GM10248 (cell line): ENCODE measurements around the gene MFSD2A.
"Not testable (repeated sequence)": the region's sequence is repeated elsewhere in the genome, so short reads cannot be mapped to it uniquely, and the experiment has no call there.

Experiments used
- CTCF ChIA-PET: fragments of 300-600 bp; sonication (Branson Sonifier 250); formaldehyde crosslinking; extraction: SDS; loops from one replicate; lab custom pipeline; 2021; ENCODE audit warnings: antibody characterized with exemption; lab: Yijun Ruan, JAX
- POLR2A ChIA-PET: fragments of 350-650 bp; sonication (Branson Sonifier 250); formaldehyde crosslinking; extraction: SDS; loops from one replicate; lab custom pipeline; 2020; ENCODE audit warnings: antibody characterized with exemption; lab: Yijun Ruan, JAX
- DNase-seq: peaks from one replicate; pipeline ENCODE4 v3.0.0; 2012; ENCODE audit errors: extremely low spot score
- TF ChIP-seq, protein P1 (sequence below): IDR thresholded peaks from 2 replicates; pipeline ENCODE4 v1.5.1; 2012; ENCODE audit warnings: mild to moderate bottlenecking, low read depth; ENCODE audit errors: extremely low read depth, missing control alignments, control extremely low read depth

The MFSD2A gene

GRCh38 chr1:40003156-40004093 is 48.5 kb downstream of the MFSD2A start:
- TF ChIP-seq, protein P1, sequence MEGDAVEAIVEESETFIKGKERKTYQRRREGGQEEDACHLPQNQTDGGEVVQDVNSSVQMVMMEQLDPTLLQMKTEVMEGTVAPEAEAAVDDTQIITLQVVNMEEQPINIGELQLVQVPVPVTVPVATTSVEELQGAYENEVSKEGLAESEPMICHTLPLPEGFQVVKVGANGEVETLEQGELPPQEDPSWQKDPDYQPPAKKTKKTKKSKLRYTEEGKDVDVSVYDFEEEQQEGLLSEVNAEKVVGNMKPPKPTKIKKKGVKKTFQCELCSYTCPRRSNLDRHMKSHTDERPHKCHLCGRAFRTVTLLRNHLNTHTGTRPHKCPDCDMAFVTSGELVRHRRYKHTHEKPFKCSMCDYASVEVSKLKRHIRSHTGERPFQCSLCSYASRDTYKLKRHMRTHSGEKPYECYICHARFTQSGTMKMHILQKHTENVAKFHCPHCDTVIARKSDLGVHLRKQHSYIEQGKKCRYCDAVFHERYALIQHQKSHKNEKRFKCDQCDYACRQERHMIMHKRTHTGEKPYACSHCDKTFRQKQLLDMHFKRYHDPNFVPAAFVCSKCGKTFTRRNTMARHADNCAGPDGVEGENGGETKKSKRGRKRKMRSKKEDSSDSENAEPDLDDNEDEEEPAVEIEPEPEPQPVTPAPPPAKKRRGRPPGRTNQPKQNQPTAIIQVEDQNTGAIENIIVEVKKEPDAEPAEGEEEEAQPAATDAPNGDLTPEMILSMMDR = no peak
- POLR2A ChIA-PET = no interaction called here
- CTCF ChIA-PET = interaction anchor here (0.8 to 4.8 kb wide), 10 partner anchors 20 to 350 kb away, joined by 3 to 26 read pairs (median 4); partner anchors contain the start of gene MYCL
- peak; percentile 61 for DNase-seq

GRCh38 chr1:40004857-40005256 is 49.9 kb downstream of the MFSD2A start:
- no peak for DNase-seq
- TF ChIP-seq, protein P1 = no peak
- CTCF ChIA-PET = interaction anchor here (0.8 to 4.8 kb wide), 3 partner anchors 27 to 103 kb away, joined by 3 to 26 read pairs (median 3); partner anchors contain the start of genes CAP1 and MYCL

DNA sequence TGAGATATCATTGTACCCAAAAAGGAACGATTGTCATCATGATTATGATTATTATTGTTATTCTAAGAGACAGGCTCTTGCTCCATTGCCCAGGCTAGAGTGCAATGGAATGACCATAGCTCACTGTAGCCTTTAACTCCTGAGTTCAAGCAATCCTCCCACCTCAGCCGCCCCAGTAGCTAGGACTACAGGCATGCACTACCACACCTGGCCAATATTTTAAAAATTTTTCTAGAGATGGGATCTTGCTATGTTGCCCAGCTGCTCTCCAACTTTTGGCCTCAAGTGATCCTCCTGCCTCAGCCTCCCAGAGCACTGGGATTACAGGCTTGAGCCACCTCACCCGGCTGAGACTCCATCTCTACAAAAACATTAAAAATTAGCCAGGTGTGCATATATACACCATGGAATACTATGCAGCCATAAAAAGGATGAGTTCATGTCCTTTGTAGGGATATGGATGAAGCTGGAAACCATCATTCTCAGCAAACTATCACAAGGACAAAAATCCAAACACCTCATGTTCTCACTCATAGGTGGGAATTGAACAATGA is 52.6 kb downstream of the MFSD2A start:
- CTCF ChIA-PET = interaction anchor here (4.5 kb wide), 1 partner anchor 26 kb away, joined by 21 read pairs; no protein-coding TSS in a partner anchor
- DNase-seq, POLR2A ChIA-PET: not testable (repeated sequence)

More at GRCh38 chr1:40004857-40005256, 49.9 kb downstream of the MFSD2A start:
- POLR2A ChIA-PET = no interaction called here

GRCh38 chr1:40011198-40011597 is 56.3 kb downstream of the MFSD2A start:
- TF ChIP-seq, protein P1 = no peak
- ChIA-PET CTCF (interaction anchor here (2.1 to 4.5 kb wide), 2 partner anchors 22 to 38 kb away, joined by 6 to 21 read pairs; no protein-coding TSS in a partner anchor), POLR2A (no interaction called here)
- no peak for DNase-seq

GRCh38 chr1:40014253-40014706 is 59.3 kb downstream of the MFSD2A start:
- TF ChIP-seq, protein P1 = no peak
- no peak for DNase-seq
- ChIA-PET CTCF (interaction anchor here (0.7 to 1.5 kb wide), 6 partner anchors 18 to 94 kb away, joined by 3 to 12 read pairs (median 3); no protein-coding TSS in a partner anchor), POLR2A (interaction anchor here (0.6 kb wide), 1 partner anchor 373 kb away, joined by 3 read pairs; no protein-coding TSS in a partner anchor)

DNA sequence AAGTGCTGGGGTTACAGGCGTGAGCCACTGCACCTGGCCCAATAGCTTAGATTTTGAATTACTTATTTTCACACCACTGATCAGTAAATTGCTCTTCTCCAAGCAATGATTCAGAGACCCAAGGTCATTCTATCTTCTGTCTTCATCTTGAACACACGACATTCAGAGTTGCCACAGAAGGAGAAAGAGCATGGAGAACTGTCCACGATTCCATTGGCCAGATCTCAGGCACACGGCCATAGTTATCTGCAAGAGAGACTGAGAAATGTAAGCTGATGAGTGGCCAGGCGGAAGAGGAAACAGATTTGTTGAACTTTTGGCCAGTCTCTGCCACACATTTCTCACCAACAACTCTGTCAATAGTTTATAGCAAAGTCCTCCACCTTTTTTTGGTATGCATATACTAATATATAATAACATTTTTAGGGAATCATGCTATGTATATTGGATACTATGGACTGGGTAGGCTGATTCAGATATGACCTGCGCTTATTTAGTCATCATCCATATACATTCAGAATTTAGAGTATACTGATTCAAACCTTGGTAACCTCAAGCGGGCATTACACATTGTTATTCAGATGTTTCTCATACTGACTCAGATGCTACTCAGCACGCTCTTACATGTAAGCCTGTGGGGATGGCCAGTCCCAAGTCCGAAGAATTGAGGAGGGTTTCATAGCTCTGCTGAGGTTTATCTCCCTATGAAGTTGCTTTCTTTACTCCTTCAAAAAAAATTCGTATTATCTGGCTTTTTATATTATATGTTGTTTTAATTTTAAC is 60.1 kb downstream of the MFSD2A start:
- POLR2A ChIA-PET = no interaction called here
- no peak for DNase-seq
- CTCF ChIA-PET = interaction anchor here (0.7 to 1.5 kb wide), 5 partner anchors 17 to 95 kb away, joined by 3 to 12 read pairs (median 3); no protein-coding TSS in a partner anchor
- TF ChIP-seq, protein P1 = no peak
